T47D (cell line): ENCODE measurements around the gene CBFA2T3.
"Not testable (repeated sequence)": the region's sequence is repeated elsewhere in the genome, so short reads cannot be mapped to it uniquely, and the experiment has no call there.

Experiments used
- DNase-seq, 2 experiments: peaks; one replicate each; pipeline versions ENCODE4 v3.0.0 to v3.0.0-alpha.2; 2011 to 2012; ENCODE audit warnings: low read depth in 1 of 2, low spot score in 1 of 2
- JUND ChIP-seq: IDR thresholded peaks from 2 replicates; pipeline ENCODE4 v1.6.1; 2012; ENCODE audit warnings: low read depth
- in situ Hi-C: cut with HindIII; loops from 2 replicates; pipeline ENCODE4 v1.10.0; 2016; ENCODE audit warnings: low sequenced_read_pairs, low pct_unique_long_range_greater_than_20kb

The CBFA2T3 gene

DNA sequence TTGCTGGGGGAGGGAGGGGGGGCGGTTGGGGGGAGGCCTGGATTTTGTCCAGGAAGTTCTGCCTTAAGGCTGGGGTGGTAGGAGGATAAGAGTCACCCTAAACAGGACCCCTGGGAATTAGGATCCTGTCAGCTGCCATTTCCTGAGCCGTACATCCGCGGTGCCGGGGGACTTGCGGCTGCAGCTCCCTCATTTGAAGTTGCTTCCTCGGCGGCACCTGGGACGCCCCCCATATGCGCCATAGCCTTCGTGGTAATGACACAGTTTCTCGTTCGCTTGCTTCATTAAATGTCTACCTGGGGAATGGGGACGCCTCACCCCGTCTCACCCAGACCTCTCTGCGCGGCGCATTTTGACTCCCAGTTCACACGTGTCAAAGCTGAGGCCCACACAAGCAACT, 55.4 kb downstream of the CBFA2T3 start:
- no peak for TF ChIP-seq JUND
- in situ Hi-C loops, result no loop called here
- DNase-seq, result no peak

- in situ Hi-C loops, result no loop called here
- no peak for TF ChIP-seq JUND
- peak in 1 of 2 experiments; percentile 56 for DNase-seq
Observed at GRCh38 chr16:88920618-88921590, 56.1 kb downstream of the CBFA2T3 start.

DNA sequence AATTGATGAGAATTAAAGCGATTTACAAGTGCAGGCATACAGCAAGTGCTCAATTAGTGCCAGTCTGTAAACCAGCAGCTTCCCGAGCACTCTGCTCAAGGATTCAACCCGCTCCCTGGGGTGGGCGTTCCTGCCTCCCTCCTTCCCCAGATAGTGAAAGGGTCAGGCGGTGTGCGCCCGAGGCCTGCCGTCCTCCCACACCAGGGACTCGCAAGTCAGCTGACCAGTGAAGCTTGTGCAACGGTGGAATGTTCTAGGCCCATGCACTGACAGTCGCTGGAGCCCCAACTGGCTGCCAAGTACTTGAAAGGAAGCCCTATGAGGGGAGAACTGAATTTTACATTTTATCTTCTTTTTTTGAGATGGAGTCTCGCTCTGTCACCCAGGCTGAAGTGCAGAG, 57.1 kb downstream of the CBFA2T3 start:
- no peak for DNase-seq
- in situ Hi-C loops, result no loop called here
- TF ChIP-seq JUND, result no peak

GRCh38 chr16:88918896-88919295, 58.1 kb downstream of the CBFA2T3 start:
- in situ Hi-C loops, result not testable (repeated sequence)
- DNase-seq, result peak in 1 of 2 experiments; percentile 90

DNA sequence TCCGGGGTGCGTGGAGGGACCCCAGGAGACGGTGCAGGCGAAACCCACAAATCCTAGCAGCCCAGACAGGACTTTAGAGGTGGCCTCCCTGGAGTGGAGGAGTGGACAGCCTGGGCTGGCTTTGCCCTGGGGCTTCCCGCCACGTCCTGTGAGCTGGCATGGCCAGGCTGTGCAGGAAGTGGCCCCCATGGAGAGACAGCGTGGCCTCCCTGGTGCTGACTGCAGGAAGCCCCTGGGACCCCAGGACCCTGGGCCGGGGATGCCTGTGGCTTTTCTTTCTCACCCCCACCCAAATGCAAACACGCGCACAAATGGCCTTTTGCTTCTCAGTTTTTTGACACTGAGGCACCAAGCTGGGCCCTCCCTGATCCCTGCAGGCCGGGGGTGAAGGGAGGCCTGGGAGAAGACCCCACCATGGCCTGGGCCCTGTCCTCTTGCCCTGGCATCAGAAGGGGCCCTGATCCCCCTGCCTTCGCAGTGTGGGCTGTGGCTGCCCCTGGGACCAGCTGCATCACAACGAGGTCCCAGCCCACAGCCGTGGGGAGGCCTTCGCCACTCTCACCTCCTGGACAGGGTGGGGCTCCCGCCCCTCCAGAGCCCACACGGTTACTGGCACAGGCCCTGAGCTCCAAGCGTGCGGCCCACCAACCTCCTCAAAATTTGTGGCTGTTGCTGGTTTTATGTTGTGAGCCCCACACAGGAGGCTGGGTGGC, 58.9 kb downstream of the CBFA2T3 start:
- TF ChIP-seq JUND, result no peak
- no peak for DNase-seq
- in situ Hi-C loops, result no loop called here

DNA sequence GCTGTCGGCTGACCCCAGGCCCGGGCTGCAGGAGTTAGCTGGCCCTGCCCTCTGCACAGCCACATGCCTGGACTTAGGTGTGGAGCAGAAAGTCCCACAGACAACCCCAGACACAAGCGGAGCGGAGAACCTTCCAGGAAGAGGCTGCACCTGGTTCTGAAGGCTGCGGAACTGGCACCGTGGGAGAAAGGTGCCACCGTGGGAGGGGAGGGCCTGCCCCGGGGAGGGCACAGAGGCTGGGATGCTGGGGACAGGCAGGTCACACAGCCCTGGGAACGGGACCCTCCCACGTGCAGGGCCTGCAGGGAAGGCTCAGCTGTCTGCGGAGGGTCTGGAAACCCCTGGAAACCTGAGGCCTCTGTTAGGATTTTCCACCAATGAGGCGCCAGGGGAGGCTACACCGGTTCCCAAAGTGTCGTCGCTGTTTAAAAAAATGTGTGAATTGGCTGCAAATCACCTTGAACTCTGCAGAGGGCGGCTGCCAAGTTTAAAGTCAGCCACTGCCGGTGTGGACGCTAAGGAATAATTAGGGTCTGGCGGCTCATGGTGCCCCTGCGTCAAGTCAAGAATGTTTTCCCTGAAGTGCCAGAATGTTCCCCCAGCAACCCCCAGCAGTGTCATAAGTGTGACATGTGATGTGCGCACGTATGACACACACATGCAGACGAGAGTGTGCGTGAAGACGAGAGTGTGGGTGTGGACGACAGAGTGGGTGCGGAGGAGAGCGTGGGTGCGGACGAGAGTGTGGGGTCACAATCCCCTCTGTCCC, 59.7 kb downstream of the CBFA2T3 start:
- DNase-seq, result peak in 1 of 2 experiments; percentile 68
- TF ChIP-seq JUND, result no peak
- in situ Hi-C loops, result no loop called here

GRCh38 chr16:88915639-88916327, 61.2 kb downstream of the CBFA2T3 start:
- no peak for DNase-seq
- no peak for TF ChIP-seq JUND
- in situ Hi-C loops, result no loop called here

- no peak for TF ChIP-seq JUND
- in situ Hi-C loops, result no loop called here
- no peak for DNase-seq
Observed at GRCh38 chr16:88914750-88915368, 62.1 kb downstream of the CBFA2T3 start.

GRCh38 chr16:88913870-88914269, 63.1 kb downstream of the CBFA2T3 start:
- in situ Hi-C loops, result no loop called here
- no peak for DNase-seq
- TF ChIP-seq JUND, result no peak

DNA sequence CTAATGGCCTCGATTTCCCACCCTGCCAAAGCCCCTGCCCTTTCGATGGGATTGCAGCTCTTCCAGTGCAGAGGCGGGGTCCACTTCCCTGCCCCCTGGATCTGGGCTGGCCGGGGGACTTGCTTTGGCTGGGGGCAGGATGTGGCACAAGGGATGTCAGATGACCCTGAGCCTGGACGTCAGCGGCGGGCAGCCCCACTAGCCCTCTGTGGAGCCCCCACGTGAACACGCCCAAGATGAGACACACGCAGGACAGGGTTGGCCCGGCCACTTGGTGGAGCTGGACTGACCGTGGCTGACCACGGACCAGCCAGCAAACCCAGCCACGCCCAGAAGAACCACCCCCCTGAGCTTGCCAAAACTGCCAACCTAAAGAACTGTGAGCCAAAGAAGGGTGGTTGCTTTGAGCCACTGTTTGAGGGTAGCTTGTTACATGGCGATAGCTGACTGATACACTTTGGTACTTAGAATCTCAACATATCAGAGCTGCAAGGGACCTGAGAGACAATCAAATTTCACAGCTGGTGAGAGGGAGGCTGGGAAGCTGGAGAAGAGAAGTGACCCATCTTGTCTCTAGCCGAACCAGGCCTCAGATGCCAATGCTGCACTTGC, 63.9 kb downstream of the CBFA2T3 start:
- no peak for TF ChIP-seq JUND
- in situ Hi-C loops, result no loop called here
- no peak for DNase-seq

- TF ChIP-seq JUND, result no peak
- no peak for DNase-seq
- in situ Hi-C loops, result no loop called here
Observed at GRCh38 chr16:88912556-88912955, 64.5 kb downstream of the CBFA2T3 start.
